GM21526 (cell line): ENCODE results near the gene IGSF1.

ENCODE experiments used
- ATAC-seq: cut with Tn5 transposase; IDR thresholded peaks from one replicate; pipeline ENCODE4 v1.9.1; 2021; ENCODE audit warnings: moderate library complexity; ENCODE audit not compliant: unreplicated experiment, low FRiP score

Gene IGSF1

GRCh38 chrX:131288738-131289511 is at the start of gene IGSF1:
Gene IGSF1, minus strand, starts transcription at chrX:131289306. Its CDS starts 2,632 bp downstream, at chrX:131286674.
- ATAC-seq: no peak

GRCh38 chrX:131332331-131332730 is 43.2 kb upstream of the IGSF1 start:
- no peak for ATAC-seq

GRCh38 chrX:131331152-131331551 is 42.0 kb upstream of the IGSF1 start:
- ATAC-seq: no peak

- ATAC-seq: no peak
These were observed 41.6 kb upstream of the IGSF1 start for GRCh38 chrX:131330735-131331134.

DNA sequence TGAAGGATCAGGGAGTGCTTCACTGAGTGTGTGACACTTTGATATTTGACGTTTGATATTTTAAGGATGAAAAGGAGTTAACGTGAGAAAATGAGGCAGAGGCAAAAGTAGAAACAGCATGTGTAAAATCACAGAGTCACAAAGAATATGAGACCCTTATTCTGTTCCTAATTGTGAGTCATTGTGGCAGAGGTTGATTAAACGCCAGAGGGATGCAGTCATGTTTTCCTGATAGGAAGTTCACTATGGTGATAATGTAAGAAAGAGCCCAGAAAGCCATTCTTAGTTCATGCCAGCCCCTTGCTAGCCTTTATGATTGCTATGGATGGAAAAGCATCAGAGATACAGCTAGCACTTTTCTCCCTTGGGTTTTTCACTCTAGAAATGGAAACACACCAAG is 33.5 kb upstream of the IGSF1 start:
- no peak for ATAC-seq

DNA sequence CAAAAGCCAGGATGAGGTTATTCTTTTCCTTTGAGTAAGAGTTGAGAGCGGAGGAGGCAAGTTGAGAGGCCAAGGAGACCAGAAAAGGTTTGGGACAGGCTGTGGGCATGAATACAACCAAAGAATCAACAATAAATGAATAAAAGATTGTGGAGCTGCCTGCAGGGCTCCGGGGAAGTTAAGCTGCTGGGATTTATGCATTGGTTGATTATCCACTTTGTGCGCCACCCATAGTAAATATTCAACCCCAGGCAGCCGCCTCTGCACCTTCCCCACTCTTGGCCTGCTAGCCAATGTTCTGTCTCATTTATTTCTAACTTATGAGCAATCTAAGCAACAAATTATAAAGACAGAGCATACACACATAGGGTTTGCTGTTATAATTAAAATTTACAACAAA is 28.2 kb upstream of the IGSF1 start:
- ATAC-seq: no peak

DNA sequence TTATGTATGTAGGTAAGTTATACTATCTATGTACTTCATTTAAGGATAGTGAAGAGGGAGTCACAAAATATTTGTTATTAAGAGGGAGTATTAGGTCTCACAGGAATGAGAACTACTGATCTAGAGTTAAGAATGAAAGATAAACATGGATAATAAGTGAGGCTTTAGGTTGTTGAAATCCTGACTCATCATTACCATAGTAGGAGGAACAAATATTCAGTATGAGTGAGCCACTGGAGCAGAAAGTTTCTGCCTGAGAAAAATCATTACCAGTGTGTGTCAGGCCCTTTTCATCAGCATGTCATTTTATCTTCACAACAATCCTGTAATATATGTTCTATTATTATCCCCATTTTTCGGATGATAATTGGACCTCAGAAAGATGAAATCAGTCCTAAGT is 27.2 kb upstream of the IGSF1 start:
- ATAC-seq: no peak

GRCh38 chrX:131308980-131309379 is 19.9 kb upstream of the IGSF1 start:
- no peak for ATAC-seq

DNA sequence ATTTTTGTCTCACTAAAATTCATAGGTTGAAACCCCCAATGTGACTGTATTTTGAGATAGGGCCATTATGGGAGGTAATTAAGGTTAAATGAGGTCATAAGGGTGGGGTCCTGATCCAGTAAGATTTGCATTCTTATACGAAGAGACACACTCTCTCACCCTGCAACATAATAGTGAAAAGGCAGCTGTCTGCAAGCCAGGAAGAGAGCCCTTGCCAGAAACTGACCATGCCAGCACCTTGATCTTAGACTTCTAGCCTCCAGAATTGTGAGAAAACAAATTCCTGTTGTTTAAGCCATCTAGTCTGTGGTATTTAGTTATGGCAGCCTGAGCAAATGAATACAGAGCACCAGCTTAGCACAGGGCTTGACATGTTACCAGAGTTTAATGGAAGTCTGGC is 17.5 kb upstream of the IGSF1 start:
- ATAC-seq: no peak

- ATAC-seq: no peak
These were observed 16.8 kb upstream of the IGSF1 start for GRCh38 chrX:131305926-131306325.

GRCh38 chrX:131302701-131303100 is 13.6 kb upstream of the IGSF1 start:
- no peak for ATAC-seq

DNA sequence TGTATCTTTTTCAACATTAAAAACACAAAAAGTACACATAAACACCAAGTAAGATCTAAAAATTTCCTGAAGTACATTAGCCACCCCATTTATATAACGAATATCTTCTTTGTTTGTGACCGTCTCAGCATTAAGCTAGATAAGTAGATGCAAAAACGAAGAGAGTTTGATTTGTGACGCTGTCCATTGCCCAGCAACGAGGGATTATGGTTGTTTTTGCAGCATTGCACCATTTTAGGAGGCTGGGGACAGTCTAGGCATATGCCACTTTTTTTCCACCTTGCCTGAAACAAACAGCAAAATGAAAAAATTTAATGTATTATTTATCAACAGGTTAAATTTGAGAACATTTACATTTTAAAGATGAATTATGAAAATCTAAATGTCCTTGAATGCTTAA is 12.0 kb upstream of the IGSF1 start:
- ATAC-seq: no peak

DNA sequence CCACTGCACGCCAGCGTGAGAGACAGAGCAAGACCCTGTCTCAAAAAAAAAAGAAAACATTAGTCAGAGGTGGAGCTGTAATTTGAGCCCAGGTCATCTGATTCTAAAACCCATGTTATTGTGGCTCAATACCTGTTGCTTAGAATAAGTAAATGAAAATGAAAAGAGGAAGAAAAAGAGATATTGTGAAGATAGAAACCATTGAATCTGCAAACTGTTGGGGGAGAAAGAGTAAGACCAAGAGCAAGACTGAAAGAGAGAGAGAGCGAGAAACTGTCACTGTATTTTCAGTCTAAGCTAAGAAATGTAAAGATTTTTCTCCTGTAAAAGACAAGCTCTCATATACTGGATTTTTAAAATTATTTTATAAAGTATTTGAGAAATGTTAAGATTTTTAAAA is 9.7 kb upstream of the IGSF1 start:
- ATAC-seq: no peak

DNA sequence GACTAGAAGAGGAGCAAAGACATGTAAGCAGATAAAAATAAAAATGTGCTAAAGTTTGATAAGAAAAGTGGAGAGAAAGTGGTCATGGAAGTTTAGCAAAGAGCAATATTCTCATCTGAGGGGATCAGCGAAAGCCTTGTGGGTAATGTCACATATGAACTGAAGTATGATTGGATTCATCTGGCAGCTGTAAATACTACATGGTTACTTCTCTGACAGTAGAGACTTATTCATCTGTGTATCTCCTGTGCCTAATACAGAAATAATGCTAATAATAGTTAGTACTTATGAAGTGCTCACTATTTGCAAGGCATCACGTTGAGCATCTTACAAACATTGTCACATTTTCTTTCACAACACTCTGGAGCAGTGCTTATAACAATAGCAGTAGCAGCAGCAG is 8.9 kb upstream of the IGSF1 start:
- no peak for ATAC-seq

GRCh38 chrX:131289527-131289926 is 421 bp upstream of the IGSF1 start:
- no peak for ATAC-seq

GRCh38 chrX:131288188-131288587 is 918 bp downstream of the IGSF1 start:
- no peak for ATAC-seq

DNA sequence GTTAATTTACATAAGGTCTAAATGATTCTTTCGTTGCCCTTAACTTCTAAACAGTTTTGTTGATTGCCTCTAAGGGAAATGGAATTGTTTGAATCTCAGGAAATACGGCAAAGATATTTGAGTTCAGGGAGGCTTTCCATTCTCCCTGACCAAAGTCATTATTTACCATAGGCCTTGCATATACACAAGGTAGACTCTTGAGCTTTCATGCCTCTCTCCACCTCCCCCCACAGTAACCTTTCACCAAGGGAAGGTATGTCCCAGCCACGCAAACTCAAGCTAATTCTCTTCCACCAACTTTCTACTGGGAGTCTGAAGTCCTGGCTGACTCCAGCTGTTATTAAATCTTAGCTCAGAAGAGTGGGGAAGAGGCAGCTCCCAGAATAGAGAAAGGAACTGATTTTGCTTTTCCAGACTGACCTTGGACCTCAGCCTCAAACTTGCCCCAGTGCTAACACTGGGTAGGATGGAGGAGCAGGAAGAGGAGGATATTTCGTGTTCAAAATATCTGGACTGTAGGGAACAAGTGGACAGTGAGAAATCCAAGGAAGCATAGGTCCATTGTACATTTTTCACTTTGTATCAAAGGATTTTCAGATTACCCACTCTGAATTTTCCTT is 1.4 kb downstream of the IGSF1 start:
- no peak for ATAC-seq

DNA sequence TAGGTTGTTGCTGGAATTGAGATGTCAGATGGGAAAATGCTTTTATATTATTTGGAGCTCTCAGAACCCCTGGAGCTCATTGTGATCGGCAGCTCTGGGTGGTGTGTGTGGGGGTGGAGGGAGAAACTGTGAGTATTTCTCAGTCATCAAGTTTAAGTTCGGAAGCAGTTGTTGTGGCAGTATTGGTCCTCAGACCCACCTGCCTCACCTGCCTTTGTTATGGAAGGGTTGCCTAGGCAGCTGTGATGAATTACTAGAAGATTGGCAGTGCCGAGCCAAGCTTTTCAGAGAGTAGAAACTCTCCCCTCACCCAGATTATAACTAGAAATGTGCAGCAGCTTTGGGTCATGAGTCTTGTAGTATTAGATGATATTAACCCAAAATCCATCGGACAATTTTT is 9.5 kb downstream of the IGSF1 start:
- ATAC-seq: no peak

DNA sequence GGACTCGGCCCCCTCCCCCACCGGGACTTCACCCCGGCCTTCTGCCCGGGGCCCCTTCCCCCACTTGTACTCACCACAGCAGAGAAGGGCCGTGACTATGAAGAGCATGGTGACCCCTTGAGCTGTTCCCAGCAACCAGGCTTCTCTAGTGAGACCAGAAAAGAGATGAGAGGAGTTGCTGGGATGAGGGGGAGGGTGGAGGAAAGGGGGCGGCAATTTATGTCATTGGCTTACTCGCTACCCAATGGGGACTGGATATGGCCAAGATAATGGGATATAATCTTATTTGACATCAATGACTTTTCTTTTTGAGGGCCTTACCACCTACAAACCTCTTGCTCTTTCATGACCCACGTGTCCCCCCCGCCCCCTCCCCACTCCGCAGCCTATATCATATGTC is 9.9 kb downstream of the IGSF1 start:
- no peak for ATAC-seq

GRCh38 chrX:131277543-131278136 is 11.5 kb downstream of the IGSF1 start:
- ATAC-seq: no peak

DNA sequence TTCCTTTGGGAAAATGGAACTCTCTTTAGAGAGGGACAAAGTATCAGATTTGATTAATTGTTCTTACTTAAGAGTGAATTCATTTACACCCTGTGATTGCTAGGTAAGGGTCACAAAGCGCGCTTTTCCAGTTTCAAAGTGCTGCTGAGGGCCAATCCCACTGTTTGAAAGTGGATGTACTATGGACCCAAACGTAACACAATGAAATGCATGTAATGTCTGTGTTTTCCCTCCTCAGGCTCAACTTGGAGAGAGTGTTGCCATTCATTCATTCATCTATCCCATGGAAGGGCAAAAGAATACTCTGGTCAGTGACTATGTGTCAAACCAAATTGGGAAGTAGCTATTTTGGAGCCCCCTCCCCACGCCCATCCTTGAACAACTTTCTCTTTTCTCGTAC is 16.1 kb downstream of the IGSF1 start:
- ATAC-seq: no peak

- no peak for ATAC-seq
These were observed 17.3 kb downstream of the IGSF1 start for GRCh38 chrX:131271826-131272225.
